Measurements from ENCODE around the gene CXCR5.

The CXCR5 gene

DNA sequence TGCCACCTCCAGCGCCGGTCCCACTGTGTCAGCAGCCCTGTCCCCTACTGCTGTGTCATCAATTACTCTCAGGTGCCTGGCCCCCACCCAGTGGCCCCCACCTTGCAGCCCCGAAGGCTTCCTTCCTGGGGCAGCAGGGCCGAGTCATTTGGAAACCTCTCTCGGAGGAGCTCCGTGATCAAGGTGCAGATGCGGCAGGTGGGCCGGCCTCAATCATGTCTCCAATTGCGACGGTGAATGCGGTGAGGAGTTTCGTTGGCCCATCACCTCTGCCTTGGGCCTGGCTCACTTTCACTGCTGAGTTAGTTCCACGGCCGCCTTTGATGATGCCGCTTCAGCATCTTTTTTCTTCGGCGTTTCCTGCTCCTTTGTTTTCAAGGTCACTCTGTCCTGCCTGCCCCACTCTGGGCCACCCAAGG lies 11.3 kb upstream of the CXCR5 start:
- intact Hi-C loops (cut with DNase I): no loop called here
- no peak for DNase-seq

DNA sequence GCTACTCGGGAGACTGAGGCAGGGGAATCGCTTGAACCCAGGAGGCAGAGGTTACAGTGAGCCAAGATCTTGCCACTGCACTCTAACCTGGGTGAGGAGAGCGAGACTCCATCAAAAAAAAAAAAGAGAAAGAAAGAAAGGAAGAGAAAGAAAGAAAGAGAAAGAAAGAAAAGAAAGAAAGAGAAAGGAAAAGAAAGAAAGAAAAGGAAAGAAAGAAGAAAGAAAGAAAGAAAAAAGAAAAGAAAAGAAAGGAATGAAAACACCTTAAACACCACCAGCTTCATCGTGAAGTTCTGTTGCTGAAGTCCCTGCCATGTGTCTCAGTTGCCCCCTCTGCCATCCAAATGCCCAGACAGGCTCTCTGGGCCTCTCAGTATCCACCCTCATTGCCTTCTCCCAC lies 9.9 kb upstream of the CXCR5 start:
- no peak for DNase-seq
- intact Hi-C loops (cut with DNase I): no loop called here

DNA sequence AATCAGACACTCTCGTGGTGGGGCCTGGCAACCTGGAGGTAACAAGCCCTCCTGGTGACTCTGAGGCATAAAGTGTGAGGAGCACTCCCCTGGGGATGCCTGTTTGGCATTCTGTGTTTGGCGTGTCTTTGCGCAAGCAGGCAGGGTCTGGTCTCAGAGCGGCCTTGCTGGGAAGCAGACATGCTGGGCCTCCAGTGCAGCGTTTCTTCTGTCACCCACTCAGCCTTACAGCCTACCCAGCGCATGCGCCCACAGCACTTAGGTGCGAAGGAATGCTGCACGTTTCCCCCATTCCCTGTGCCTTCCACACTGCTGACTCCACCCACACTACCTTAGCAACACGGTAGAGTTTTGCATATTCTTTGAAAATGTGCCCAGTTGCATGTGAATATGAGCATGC lies 7.4 kb upstream of the CXCR5 start:
- intact Hi-C loops (cut with DNase I): no loop called here
- no peak for DNase-seq

DNA sequence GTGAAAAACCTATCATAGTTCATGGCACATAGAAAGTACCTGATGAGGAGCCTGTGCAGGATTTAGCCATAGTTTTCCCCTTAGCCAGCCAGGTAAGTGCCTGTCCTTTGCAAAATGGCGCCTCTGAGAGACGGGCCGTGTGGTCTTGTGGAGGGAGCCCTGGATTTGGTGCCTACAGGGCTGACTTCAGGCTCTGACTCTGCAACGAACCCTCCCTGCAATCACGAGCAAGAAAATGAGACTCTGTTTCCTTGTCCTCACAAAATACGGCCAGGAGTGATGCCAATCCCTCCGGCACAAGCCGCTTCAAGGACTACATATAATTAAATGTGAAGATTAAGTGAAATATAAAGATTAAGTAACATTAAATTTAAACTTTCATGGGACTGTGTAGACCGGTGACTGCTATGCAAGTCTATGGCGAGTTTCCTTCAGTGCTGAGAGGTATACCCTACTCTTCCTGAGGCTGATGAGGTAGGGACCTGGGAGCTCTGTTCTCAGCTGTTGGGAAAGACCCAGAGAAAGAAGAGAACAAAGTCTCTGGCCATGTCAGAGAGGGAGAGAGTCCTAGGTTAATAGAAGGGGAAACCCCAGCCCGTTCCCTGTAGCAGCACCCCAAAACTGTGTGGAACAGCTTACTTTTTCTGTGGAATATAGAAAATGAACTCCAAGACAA lies 6.1 kb upstream of the CXCR5 start:
- intact Hi-C loops (cut with DNase I): no loop called here
- no peak for DNase-seq

DNA sequence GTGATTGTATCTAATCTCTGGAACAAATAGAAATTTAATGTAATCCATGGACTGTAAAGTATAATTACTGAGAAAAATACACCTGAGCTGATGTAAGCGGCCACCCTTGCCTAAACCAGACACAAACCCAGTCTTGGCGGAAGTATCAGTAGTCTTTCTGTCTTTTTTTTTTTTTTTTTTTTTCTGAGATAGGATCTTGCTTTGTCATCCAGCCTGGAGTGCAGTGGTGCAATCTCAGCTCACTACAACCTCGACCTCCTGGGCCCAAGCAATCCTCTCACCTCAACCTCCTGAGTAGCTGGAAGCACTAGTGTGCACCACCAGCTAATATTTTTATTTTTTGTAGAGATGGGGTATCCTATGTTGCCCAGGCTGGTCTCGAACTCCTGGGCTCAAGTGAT lies 5.5 kb upstream of the CXCR5 start:
- no peak for DNase-seq
- intact Hi-C loops (cut with DNase I): no loop called here

DNA sequence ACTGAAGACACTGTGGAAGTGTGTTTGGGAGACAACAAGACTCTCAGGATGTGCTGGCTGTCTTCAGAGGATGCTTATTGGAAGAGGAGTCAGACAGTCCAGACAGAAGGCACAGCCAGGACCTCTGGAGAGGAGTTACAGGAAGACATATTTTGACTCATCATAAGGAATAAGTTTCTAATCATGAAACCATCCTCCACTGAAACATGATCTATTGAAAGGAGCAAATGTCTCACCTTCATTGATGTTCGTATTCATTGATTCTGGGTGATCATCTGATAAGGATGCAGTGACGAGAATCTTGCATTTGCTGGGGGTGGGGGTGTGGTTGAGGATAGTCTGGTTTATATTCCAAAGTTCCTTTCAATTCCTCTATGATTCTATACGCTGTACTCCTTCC lies 2.5 kb upstream of the CXCR5 start:
- intact Hi-C loops (cut with DNase I): no loop called here
- no peak for DNase-seq

DNA sequence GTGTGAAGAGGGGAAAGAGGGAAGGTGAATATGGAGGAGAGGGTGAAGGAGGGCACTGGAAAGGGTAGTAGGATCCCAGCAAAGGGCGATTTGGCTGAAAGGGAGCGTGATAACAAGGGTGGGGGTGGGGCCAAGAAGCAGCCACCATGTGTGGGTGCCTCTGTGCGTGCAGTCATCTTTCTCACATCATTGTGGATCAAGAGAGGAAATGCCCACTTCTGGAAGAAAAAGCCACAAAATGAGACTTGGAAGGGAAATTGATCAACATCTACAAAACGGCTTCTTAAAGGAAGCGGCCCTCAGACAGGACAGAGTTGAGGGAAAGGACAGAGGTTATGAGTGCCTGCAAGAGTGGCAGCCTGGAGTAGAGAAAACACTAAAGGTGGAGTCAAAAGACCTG lies 1.2 kb upstream of the CXCR5 start:
- DNase-seq: no peak
- intact Hi-C loops (cut with DNase I): no loop called here

DNA sequence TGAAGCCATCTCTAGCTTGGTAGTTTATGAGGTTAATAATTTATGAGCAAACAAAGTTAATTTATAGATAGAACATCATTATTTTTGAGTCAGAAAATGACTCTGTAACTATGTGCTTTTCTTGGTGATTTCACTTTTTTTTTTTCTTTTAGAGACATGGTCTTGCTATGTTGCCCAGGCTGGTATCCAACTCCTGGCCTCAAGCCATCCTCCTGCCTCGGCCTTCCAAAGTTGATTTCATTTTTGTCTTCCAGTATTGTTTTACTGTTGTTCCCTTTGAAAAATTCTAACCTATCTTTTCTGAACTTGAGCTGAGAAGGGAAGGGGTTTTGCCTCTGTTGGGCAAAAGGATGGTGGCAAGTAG lies 706 bp upstream of the CXCR5 start:
- intact Hi-C loops (cut with DNase I): no loop called here
- DNase-seq: no peak

DNA sequence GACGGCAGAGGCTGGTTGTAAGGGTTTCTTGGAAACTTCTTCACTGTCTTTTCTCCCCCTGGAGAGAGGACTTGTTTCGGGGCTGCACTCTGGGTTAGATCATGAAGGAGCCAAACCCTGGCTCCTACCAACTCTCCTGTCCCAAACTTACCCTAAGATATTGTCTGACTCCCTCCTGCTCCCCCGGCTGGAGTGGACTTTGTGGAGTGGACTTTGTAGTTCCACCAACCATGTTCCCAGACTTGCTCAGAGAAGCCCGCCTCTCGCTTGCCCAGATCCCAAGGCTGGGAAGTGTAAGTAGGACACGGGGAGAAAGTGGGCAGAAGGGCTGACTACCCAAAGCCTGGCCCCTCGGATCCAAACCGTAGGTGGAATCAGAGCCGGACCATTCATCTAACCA lies 1.2 kb downstream of the CXCR5 start:
- no peak for DNase-seq
- intact Hi-C loops (cut with DNase I): no loop called here

DNA sequence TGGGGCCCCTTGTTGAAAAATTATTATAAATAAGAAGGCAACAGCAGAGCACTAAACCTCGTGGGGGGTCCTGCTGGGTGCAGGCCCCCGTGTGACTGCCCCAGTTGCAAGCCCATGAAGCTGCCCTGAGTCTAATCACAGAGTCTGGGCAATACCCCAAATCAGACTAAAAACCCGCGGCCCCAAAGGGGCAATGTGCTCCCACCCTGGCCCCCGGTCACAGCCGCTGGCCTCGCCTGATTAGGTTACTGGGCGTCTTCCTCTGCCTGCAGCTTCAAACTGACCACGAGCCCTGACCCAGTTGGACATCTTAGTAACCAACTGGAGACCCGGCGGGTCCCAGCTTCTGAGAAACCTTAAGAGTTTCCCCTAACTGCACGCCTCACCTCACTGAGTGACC lies 1.6 kb downstream of the CXCR5 start:
- no peak for DNase-seq

DNA sequence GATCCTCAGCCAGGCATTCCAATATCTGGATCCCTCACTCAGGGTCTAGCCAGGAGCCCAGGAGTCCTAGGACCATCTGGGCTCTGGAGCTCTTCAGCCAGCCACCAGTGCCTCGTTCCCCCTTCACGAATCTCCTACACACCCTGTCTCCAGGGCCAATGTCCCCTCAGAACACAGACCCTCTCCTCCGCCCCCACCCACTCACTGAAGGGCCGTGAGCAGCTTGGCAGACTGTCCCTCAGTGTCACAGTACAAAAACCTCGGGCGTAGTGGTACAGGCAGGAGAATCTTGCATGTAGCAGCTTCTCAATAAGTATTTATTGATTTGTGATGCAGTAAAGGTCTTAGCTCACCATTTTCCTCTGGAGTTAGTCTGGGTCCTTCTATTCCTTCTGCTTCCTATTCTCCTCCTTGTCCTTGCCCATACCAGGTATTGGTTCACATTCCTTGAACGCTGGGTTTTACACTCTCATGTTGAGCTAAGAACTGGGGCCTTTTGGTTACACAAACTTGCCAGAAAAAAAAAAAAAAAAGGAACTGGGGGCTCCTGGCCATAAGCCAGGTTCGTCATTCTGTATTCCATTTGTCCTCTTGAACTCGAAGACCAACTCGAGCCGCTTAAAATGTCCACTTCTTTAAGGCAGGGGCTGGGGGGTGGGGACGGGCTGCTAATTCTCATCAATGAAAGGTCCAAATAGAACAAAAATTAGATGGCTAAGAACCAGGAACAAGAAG lies 2.3 kb downstream of the CXCR5 start:
- intact Hi-C loops (cut with DNase I): no loop called here
- no peak for DNase-seq

More for the DNA sequence above, 1.6 kb downstream of the CXCR5 start:
- intact Hi-C loops (cut with DNase I): no loop called here

DNA sequence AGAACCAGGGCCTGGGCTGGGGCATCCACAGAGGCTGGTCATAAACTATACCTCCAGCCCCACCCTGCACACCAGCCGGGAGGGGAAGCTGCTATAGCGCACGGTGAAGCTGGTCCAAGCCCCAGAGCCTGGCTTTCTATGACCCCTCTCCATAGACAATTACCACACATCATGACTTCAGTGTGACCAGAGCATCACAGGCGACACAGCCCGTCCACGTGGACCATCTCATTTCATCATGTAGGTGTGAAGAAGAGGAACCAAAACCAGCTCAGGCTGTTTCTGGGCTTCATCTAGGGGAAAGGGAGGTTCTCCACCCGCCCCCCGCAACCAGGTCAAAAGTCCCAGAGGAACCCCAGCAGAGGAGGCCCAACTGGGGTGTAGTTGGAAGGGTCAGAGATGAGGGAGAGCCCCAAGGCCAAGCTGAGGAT lies 3.0 kb downstream of the CXCR5 start:
- no peak for DNase-seq
- intact Hi-C loops (cut with DNase I): no loop called here

DNA sequence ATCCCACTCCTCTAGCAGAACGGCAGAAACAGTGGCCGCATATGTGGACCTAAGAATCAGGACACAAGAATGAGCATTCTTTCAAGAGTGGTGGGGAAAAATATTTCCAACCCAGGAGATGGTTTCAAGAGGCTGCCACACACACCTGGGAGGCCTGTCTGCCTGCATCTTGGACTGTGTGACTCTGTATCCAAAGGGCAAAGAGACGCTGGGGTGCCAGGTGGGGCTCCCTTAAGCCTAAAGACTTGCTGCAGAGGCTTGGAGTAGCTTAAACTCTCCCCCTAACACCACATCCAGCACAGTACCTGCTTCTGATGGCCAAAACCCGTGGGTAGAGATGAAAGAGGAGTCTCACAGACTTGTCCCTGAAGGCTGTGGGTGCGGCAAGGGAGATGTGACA lies 3.5 kb downstream of the CXCR5 start:
- intact Hi-C loops (cut with DNase I): no loop called here
- DNase-seq: no peak

DNA sequence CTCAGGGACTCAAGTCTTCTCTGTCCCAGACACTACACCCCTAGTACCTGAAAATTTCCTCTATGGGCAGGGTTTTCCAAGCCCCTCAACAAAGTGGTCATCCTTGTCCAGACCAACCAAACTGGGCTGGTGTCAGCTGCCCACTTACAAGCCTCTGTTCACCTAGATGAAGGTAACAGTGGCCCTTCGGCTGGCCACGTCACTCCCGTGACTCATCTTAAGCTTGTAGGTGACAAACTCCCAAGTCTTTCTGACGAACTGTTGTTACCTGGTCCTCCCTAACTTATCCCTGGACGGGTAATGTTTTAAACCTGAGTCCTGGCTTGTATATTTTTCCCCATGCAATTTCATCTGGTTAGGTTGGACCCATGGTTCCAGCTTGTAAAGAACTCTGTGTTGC lies 4.7 kb downstream of the CXCR5 start:
- intact Hi-C loops (cut with DNase I): no loop called here
- no peak for DNase-seq

DNA sequence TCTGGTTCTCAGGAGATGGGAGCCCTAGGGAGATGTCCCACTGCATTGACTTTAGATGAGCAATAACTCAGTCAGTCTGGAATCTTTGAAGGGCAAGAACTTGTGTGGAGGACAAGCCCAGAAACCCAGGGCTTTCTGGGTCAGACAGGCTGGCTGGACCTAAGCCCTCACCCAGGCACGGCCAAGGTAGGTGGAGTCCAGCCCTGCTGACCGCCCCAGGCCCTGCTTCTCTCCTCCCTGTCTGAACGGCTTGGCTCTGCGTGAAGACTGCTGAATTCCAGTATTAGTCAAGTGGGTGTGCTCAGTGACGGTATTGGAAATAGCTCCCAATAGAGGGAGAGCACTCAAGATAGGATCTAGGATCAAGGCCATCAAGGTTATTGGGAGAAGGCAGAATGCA lies 6.1 kb downstream of the CXCR5 start:
- DNase-seq: peak in 13 of 42 donors; percentile 28 to 78 (median 56)
- intact Hi-C loops (cut with DNase I): no loop called here

DNA sequence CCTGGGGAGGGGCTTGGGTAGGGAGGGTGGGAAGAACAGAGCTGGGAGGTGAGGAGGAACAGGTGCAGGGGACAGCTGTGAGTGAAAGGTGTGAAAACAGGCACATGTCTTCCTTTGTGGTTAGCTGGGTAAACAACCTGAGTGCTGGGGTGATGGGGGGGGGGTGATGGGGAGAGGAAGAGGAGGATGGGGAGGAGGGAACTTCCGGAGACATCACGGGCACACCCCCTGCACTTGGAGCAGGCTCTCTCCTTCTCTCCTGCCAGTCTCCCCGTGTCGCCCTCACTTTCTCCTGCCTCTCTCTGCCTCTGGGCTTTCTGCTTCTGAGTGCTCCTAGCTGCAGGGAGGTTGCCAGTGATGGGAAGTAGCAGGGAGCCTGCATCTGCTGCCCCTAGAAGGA lies 8.8 kb downstream of the CXCR5 start:
- DNase-seq: no peak
- intact Hi-C loops (cut with DNase I): no loop called here

DNA sequence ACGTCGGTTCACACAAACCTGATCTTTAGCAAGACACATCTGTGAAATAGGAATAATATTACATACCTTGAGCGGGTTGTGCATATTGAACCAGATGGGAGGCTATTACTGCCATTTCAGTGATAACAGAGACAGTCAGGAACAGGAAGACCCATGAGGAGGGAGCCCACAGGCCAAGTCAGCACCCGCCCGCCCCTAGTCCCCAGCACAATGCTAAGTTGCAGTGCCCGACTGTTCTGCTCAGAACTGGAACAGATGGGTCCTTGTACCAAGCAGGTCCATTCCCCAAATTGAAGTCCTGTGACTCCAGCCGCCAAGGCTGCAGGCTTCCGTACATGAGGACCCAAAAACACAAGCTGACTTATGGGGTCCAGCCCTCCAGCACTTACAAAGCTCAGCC lies 9.3 kb downstream of the CXCR5 start:
- intact Hi-C loops (cut with DNase I): no loop called here
- DNase-seq: no peak

DNA sequence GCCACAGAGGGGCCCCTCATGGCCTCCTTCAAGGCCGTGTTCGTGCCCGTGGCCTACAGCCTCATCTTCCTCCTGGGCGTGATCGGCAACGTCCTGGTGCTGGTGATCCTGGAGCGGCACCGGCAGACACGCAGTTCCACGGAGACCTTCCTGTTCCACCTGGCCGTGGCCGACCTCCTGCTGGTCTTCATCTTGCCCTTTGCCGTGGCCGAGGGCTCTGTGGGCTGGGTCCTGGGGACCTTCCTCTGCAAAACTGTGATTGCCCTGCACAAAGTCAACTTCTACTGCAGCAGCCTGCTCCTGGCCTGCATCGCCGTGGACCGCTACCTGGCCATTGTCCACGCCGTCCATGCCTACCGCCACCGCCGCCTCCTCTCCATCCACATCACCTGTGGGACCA lies 10.0 kb downstream of the CXCR5 start:
- no peak for DNase-seq
- intact Hi-C loops (cut with DNase I): no loop called here

DNA sequence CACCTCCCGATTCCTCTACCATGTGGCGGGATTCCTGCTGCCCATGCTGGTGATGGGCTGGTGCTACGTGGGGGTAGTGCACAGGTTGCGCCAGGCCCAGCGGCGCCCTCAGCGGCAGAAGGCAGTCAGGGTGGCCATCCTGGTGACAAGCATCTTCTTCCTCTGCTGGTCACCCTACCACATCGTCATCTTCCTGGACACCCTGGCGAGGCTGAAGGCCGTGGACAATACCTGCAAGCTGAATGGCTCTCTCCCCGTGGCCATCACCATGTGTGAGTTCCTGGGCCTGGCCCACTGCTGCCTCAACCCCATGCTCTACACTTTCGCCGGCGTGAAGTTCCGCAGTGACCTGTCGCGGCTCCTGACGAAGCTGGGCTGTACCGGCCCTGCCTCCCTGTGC lies 10.5 kb downstream of the CXCR5 start:
- no peak for DNase-seq
- intact Hi-C loops (cut with DNase I): no loop called here

DNA sequence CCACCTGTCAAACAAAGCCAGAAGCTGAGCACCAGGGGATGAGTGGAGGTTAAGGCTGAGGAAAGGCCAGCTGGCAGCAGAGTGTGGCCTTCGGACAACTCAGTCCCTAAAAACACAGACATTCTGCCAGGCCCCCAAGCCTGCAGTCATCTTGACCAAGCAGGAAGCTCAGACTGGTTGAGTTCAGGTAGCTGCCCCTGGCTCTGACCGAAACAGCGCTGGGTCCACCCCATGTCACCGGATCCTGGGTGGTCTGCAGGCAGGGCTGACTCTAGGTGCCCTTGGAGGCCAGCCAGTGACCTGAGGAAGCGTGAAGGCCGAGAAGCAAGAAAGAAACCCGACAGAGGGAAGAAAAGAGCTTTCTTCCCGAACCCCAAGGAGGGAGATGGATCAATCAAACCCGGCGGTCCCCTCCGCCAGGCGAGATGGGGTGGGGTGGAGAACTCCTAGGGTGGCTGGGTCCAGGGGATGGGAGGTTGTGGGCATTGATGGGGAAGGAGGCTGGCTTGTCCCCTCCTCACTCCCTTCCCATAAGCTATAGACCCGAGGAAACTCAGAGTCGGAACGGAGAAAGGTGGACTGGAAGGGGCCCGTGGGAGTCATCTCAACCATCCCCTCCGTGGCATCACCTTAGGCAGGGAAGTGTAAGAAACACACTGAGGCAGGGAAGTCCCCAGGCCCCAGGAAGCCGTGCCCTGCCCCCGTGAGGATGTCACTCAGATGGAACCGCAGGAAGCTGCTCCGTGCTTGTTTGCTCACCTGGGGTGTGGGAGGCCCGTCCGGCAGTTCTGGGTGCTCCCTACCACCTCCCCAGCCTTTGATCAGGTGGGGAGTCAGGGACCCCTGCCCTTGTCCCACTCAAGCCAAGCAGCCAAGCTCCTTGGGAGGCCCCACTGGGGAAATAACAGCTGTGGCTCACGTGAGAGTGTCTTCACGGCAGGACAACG lies 11.7 kb downstream of the CXCR5 start:
- DNase-seq: no peak
- intact Hi-C loops (cut with DNase I): no loop called here
